ENCODE data around the gene HECTD4. TPM values are rescaled to one million over a fixed set of nuclear protein-coding genes. Genes with fewer than 3 reads are reported as not detected.

Gene HECTD4
- total RNA-seq, 4 donors from 2014 or later: 28.2 to 54.4 (median 33.7) TPM

- TF ChIP-seq, protein P1, sequence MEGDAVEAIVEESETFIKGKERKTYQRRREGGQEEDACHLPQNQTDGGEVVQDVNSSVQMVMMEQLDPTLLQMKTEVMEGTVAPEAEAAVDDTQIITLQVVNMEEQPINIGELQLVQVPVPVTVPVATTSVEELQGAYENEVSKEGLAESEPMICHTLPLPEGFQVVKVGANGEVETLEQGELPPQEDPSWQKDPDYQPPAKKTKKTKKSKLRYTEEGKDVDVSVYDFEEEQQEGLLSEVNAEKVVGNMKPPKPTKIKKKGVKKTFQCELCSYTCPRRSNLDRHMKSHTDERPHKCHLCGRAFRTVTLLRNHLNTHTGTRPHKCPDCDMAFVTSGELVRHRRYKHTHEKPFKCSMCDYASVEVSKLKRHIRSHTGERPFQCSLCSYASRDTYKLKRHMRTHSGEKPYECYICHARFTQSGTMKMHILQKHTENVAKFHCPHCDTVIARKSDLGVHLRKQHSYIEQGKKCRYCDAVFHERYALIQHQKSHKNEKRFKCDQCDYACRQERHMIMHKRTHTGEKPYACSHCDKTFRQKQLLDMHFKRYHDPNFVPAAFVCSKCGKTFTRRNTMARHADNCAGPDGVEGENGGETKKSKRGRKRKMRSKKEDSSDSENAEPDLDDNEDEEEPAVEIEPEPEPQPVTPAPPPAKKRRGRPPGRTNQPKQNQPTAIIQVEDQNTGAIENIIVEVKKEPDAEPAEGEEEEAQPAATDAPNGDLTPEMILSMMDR (IDR thresholded peaks at IDR 0.05; ENCODE audit: low read depth): no peak
Measured at GRCh38 chr12:112421363-112421762, 39.1 kb upstream of the HECTD4 start.

GRCh38 chr12:112420740-112421139 is 38.5 kb upstream of the HECTD4 start:
- TF ChIP-seq, protein P1 (IDR thresholded peaks at IDR 0.05; ENCODE audit: low read depth): no peak

DNA sequence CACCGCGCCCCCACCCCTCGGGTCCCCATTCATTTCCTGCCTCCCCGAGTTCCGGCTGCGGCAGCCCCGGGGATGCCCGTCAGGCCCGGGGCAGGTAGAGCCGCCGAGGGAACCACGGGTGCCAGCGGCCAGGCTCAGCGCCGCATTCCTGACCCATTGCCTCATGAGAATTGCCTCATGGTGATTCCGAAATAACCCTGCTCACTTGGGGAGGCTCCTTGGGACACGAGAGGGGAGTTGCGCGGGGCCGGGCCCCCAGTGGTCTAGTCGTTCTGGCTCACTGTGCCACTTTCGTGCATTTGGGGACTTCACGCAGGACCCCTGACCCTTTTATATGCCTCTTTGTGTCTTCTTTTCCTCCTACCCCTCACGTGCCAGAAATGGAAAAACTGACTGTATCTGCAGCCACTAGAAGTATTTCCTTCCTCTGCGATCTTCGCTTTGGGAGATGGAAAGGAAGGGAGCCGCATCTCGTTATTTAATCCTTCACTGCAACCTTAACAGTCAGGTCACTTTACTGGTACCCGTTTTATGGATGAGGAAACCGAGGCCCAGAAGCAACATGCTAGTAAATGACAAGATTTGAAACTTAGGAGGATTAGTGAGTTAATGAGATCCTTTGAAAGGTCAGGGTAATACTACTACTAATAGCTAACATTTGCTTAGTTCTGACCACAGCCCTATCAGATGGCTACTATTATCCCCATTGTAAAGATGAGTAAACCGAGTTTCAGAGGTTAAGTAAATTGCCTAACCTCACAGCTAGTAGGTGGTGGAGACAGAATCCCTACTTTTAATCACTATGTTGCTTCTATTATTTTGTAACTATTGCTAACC is 37.3 kb upstream of the HECTD4 start:
- TF ChIP-seq, protein P1 (IDR thresholded peaks at IDR 0.05; ENCODE audit: low read depth): no peak

- TF ChIP-seq, protein P1 (IDR thresholded peaks at IDR 0.05; ENCODE audit: low read depth): no peak
Measured at GRCh38 chr12:112418608-112419296, 36.5 kb upstream of the HECTD4 start, which contains the start of gene PTPN11. PTPN11 (plus strand) TSS chr12:112418947; CDS start chr12:112419112, 165 bp downstream.

DNA sequence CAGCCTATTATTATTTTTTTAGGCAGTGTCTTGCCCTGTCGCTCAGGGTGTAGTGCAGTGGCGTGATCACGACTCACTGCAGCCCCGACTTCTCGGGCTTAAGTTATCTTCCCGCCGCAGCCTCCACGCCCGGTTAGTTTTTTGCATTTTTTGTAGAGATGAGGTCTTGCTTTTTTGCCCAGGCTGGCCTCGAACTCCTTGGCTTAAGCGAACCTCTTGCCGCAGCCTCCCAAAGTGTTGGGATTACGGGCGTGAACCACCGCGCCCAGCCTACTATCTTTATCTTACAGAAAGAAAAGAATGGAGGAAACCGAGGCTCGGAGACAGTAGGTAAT is 36.0 kb upstream of the HECTD4 start:
- TF ChIP-seq, protein P1 (IDR thresholded peaks at IDR 0.05; ENCODE audit: low read depth): no peak

GRCh38 chr12:112413855-112414625 is 31.8 kb upstream of the HECTD4 start:
- TF ChIP-seq, protein P1 (IDR thresholded peaks at IDR 0.05; ENCODE audit: low read depth): no peak

- TF ChIP-seq, protein P1 (IDR thresholded peaks at IDR 0.05; ENCODE audit: low read depth): no peak
Measured at GRCh38 chr12:112409906-112410244, 27.6 kb upstream of the HECTD4 start.
